ENCODE data around the gene KLK10. TPM values are rescaled to one million over a fixed set of nuclear protein-coding genes. Genes with fewer than 3 reads are reported as not detected.

Gene KLK10
- total RNA-seq, 1 experiment from 2014 or later, result not detected

DNA sequence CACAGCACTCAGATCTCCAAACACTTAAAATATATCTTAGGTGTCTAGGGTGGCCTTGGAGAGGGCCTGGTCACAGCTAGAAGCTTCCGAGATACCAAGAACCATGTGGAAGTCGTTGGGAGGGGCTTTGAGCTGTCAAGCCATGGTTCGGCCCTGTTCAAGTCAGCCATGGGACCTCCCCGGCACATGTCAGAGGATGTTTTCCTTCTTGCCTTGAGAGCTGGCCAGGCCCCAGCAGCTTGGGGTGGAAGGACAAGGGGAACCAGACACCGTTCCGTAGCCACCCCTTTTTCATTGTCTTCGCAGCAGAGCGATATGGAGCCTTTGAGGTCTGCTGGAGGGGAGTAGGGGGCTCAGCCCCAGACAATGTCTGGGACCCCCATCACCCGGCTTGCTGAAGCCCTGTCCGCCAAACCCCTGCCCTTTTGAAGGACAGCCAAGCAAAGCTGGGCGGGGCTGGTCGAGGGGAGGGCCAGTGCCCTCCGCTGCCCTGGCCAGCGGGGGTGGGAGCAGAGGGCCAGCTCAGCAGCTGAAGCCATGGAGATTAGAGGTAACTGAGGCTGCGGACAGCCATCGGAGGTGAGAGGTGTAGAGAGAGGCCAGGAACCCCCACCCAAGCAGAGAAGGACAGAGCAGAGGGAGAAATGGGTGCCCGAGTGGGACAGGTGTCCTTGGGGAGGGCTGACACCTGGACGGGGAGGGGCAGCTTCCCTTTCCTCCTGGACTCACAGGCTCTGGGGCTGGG lies 6.5 kb upstream of the KLK10 start:
- H3K4me3 ChIP-seq (ENCODE audit: low read depth in 2 of 2, low read length in 2 of 2), result no peak overlapping the region

GRCh38 chr19:51025401-51025800 lies 5.9 kb upstream of the KLK10 start:
- in situ Hi-C loops (cut with HindIII; ENCODE audit: low pct_unique_long_range_greater_than_20kb, low sequenced_read_pairs), result no loop called here
- CTCF ChIA-PET, result no interaction called here

More for the DNA sequence above, 6.5 kb upstream of the KLK10 start:
- H3K9me3 ChIP-seq (ENCODE audit: control insufficient read depth, insufficient read depth, low read depth, low read length), result no peaks in the 10 kb centered on the region
- no peak overlapping the region for H3K27ac ChIP-seq (ENCODE audit: low read length)
- TF ChIP-seq POLR2AphosphoS5 (IDR thresholded peaks at IDR 0.05; ENCODE audit: low read depth, low read length) (no peak), SIN3A (IDR thresholded peaks at IDR 0.05; ENCODE audit: borderline replicate concordance, insufficient read depth, low read depth, low read length) (no peak), TCF7L2 (IDR thresholded peaks at IDR 0.05; ENCODE audit: low read depth, low read length) (no peak)
- TF ChIP-seq, protein P1, sequence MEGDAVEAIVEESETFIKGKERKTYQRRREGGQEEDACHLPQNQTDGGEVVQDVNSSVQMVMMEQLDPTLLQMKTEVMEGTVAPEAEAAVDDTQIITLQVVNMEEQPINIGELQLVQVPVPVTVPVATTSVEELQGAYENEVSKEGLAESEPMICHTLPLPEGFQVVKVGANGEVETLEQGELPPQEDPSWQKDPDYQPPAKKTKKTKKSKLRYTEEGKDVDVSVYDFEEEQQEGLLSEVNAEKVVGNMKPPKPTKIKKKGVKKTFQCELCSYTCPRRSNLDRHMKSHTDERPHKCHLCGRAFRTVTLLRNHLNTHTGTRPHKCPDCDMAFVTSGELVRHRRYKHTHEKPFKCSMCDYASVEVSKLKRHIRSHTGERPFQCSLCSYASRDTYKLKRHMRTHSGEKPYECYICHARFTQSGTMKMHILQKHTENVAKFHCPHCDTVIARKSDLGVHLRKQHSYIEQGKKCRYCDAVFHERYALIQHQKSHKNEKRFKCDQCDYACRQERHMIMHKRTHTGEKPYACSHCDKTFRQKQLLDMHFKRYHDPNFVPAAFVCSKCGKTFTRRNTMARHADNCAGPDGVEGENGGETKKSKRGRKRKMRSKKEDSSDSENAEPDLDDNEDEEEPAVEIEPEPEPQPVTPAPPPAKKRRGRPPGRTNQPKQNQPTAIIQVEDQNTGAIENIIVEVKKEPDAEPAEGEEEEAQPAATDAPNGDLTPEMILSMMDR (IDR thresholded peaks at IDR 0.05), result no peak
- TF ChIP-seq, protein P2, sequence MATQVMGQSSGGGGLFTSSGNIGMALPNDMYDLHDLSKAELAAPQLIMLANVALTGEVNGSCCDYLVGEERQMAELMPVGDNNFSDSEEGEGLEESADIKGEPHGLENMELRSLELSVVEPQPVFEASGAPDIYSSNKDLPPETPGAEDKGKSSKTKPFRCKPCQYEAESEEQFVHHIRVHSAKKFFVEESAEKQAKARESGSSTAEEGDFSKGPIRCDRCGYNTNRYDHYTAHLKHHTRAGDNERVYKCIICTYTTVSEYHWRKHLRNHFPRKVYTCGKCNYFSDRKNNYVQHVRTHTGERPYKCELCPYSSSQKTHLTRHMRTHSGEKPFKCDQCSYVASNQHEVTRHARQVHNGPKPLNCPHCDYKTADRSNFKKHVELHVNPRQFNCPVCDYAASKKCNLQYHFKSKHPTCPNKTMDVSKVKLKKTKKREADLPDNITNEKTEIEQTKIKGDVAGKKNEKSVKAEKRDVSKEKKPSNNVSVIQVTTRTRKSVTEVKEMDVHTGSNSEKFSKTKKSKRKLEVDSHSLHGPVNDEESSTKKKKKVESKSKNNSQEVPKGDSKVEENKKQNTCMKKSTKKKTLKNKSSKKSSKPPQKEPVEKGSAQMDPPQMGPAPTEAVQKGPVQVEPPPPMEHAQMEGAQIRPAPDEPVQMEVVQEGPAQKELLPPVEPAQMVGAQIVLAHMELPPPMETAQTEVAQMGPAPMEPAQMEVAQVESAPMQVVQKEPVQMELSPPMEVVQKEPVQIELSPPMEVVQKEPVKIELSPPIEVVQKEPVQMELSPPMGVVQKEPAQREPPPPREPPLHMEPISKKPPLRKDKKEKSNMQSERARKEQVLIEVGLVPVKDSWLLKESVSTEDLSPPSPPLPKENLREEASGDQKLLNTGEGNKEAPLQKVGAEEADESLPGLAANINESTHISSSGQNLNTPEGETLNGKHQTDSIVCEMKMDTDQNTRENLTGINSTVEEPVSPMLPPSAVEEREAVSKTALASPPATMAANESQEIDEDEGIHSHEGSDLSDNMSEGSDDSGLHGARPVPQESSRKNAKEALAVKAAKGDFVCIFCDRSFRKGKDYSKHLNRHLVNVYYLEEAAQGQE (IDR thresholded peaks at IDR 0.05; ENCODE audit: insufficient read depth in 1 of 2, low read depth in 2 of 2, low read length in 1 of 2), result no peak
- ATAC-seq (no peak), DNase-seq (ENCODE audit: low read depth, low spot score) (no peak)
- ChIA-PET CTCF (no interaction called here), POLR2A (no interaction called here)
- H3K4me1 ChIP-seq (ENCODE audit: control insufficient read depth, insufficient read depth, low read length), result peaks cover 3% of the 10 kb centered on the region; the same call in 1 of the 2 replicates
- BruUV-seq (replicated peaks), result no TSS peak
- intact Hi-C loops (cut with micrococcal nuclease; ENCODE audit: unreplicated experiment) (no loop called here), in situ Hi-C loops (cut with HindIII; ENCODE audit: low pct_unique_long_range_greater_than_20kb, low sequenced_read_pairs) (no loop called here)
- no peaks in the 10 kb centered on the region for H3K36me3 ChIP-seq (ENCODE audit: control insufficient read depth, insufficient read depth, low read length)
- H3K27me3 ChIP-seq (ENCODE audit: control insufficient read depth, insufficient read depth, low read length), result no peaks in the 10 kb centered on the region

More at GRCh38 chr19:51025401-51025800, 5.9 kb upstream of the KLK10 start:
- no peaks in the 10 kb centered on the region for H3K9me3 ChIP-seq (ENCODE audit: control insufficient read depth, insufficient read depth, low read depth, low read length)
- ATAC-seq, result no peak
- DNase-seq (ENCODE audit: low read depth, low spot score), result no peak
- BruUV-seq (replicated peaks), result no TSS peak
- H3K27ac ChIP-seq (ENCODE audit: low read length), result no peak overlapping the region
- TF ChIP-seq, protein P2 (IDR thresholded peaks at IDR 0.05; ENCODE audit: insufficient read depth in 1 of 2, low read depth in 2 of 2, low read length in 1 of 2), result no peak
- no peak for TF ChIP-seq SIN3A (IDR thresholded peaks at IDR 0.05; ENCODE audit: borderline replicate concordance, insufficient read depth, low read depth, low read length)
- no peak for TF ChIP-seq POLR2AphosphoS5 (IDR thresholded peaks at IDR 0.05; ENCODE audit: low read depth, low read length)
- TF ChIP-seq, protein P1 (IDR thresholded peaks at IDR 0.05), result no peak
- no peak for TF ChIP-seq TCF7L2 (IDR thresholded peaks at IDR 0.05; ENCODE audit: low read depth, low read length)
- no peaks in the 10 kb centered on the region for H3K27me3 ChIP-seq (ENCODE audit: control insufficient read depth, insufficient read depth, low read length)
- POLR2A ChIA-PET, result no interaction called here
- H3K36me3 ChIP-seq (ENCODE audit: control insufficient read depth, insufficient read depth, low read length), result no peaks in the 10 kb centered on the region
- intact Hi-C loops (cut with micrococcal nuclease; ENCODE audit: unreplicated experiment), result no loop called here
- no peak overlapping the region for H3K4me3 ChIP-seq (ENCODE audit: low read depth in 2 of 2, low read length in 2 of 2)
- peaks cover 3% of the 10 kb centered on the region; the same call in 1 of the 2 replicates for H3K4me1 ChIP-seq (ENCODE audit: control insufficient read depth, insufficient read depth, low read length)

Measured in Panc1 (cell line).